Measurements from ENCODE around the gene TNFAIP8L1. TPM values are rescaled to one million over a fixed set of nuclear protein-coding genes. Genes with fewer than 3 reads are reported as not detected.

The TNFAIP8L1 gene
- total RNA-seq, 1 donor from 2014 or later = 60.1 TPM

DNA sequence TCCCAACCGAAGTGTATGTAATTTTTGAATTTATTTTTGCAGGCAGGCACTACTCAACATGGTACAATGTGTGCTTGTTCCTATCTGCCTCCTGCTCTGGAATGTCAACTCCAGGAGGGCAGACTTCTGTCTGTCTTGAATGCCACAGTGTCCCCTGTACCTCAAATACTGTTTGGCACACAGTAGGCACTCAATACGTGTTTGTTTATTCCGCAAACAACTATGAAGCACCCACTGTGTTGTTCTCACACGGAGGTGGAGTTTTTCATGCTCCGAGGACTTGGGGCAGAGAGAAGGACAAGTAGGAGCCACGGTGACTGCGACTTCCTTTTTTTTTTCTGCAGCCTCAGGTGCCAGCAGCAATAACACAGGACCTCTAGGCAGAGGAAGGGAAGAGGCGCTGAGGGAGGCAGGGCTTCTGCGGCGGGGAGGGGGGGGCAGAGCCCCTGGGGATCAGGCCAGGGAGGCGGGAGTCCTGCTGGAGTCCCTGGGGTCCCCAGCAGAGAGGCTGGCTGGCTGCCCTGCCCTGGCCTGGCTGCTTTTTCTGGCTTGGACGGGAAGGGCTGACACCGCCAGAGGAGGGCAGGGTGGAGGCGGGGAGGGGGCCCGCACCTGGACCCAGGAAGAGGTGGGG lies 29.3 kb upstream of the TNFAIP8L1 start:
- H3K27ac Mint-ChIP-seq (ENCODE audit: unreplicated experiment) = no peak overlapping the region
- peaks cover 3% of the 10 kb centered on the region for H3K4me1 Mint-ChIP-seq (ENCODE audit: unreplicated experiment)
- no peaks in the 10 kb centered on the region for H3K27me3 Mint-ChIP-seq (ENCODE audit: unreplicated experiment)
- no peaks in the 10 kb centered on the region for H3K36me3 Mint-ChIP-seq (ENCODE audit: low read depth, unreplicated experiment)
- no peak for DNase-seq (ENCODE audit: low spot score)
- TF ChIP-seq, protein P1, sequence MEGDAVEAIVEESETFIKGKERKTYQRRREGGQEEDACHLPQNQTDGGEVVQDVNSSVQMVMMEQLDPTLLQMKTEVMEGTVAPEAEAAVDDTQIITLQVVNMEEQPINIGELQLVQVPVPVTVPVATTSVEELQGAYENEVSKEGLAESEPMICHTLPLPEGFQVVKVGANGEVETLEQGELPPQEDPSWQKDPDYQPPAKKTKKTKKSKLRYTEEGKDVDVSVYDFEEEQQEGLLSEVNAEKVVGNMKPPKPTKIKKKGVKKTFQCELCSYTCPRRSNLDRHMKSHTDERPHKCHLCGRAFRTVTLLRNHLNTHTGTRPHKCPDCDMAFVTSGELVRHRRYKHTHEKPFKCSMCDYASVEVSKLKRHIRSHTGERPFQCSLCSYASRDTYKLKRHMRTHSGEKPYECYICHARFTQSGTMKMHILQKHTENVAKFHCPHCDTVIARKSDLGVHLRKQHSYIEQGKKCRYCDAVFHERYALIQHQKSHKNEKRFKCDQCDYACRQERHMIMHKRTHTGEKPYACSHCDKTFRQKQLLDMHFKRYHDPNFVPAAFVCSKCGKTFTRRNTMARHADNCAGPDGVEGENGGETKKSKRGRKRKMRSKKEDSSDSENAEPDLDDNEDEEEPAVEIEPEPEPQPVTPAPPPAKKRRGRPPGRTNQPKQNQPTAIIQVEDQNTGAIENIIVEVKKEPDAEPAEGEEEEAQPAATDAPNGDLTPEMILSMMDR (IDR thresholded peaks at IDR 0.05; ENCODE audit: unreplicated experiment) = no peak
- no peaks in the 10 kb centered on the region for H3K9me3 Mint-ChIP-seq (ENCODE audit: unreplicated experiment)
- no peak overlapping the region for H3K4me3 Mint-ChIP-seq (ENCODE audit: unreplicated experiment)

DNA sequence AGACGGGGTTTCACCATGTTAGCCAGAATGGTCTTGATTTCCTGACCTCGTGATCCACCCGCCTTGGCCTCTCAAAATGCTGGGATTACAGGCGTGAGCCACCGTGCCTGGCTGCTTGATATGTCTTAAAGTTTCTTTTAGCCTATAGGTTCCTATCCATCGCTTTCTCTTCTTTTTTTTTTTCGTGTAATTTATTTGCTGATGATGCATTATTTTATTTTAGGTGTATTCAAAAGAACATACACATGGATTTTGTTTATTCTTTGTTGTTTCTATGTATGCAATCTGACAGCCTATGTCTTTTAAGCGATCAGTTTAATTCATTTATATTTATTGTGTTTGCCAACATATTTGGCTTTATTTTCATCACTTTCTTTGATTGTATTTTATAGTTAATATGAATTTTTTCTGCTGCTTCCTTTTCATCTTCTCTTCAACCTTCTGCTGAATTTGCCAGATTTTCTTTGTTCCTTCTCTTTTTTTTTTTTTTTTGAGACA lies 26.0 kb upstream of the TNFAIP8L1 start:
- Mint-ChIP-seq H3K27me3 (ENCODE audit: unreplicated experiment) (peaks cover 5% of the 10 kb centered on the region), H3K9me3 (ENCODE audit: unreplicated experiment) (no peaks in the 10 kb centered on the region), H3K4me3 (ENCODE audit: unreplicated experiment) (no peak overlapping the region), H3K27ac (ENCODE audit: unreplicated experiment) (no peak overlapping the region), H3K4me1 (ENCODE audit: unreplicated experiment) (peaks cover 6% of the 10 kb centered on the region), H3K36me3 (ENCODE audit: low read depth, unreplicated experiment) (no peaks in the 10 kb centered on the region)
- DNase-seq (ENCODE audit: low spot score) = no peak
- TF ChIP-seq, protein P1 (IDR thresholded peaks at IDR 0.05; ENCODE audit: unreplicated experiment) = no peak

- Mint-ChIP-seq H3K36me3 (ENCODE audit: low read depth, unreplicated experiment) (no peaks in the 10 kb centered on the region), H3K9me3 (ENCODE audit: unreplicated experiment) (no peaks in the 10 kb centered on the region), H3K4me3 (ENCODE audit: unreplicated experiment) (no peak overlapping the region), H3K27me3 (ENCODE audit: unreplicated experiment) (peaks cover 5% of the 10 kb centered on the region), H3K4me1 (ENCODE audit: unreplicated experiment) (peaks cover 3% of the 10 kb centered on the region), H3K27ac (ENCODE audit: unreplicated experiment) (no peak overlapping the region)
- TF ChIP-seq, protein P1 (IDR thresholded peaks at IDR 0.05; ENCODE audit: unreplicated experiment) = no peak
- DNase-seq (ENCODE audit: low spot score) = no peak
These were observed 21.3 kb upstream of the TNFAIP8L1 start for GRCh38 chr19:4618019-4618418.

DNA sequence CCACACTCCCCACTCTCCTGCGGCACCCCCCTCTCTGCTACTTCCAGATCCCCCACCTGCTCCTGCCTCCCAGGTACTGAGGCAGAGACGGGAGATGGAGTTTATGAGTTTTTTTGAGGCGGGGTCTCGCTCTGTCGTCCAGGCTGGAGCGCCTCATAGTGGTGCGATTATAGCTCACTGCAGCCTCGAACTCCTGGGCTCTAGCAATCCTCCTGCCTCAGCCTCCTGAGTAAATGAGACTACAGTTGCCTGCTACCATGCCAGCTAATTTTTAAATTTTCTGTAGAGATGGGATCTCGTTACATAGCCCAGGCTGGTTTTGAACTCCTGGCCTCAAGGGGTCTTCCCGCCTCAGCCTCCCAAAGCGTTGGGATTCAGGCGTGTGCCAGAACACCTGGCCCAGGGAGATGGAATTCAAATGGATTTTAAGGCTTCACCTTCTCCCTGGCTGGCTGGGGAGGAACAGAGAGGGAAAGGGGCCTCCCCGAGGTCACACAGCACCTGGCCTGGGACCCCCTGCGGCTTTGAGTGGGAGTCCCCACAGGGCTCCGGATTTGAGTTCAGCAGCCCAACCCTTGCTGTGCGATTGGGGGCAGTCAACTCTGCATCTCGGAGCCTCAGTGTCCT lies 19.5 kb upstream of the TNFAIP8L1 start:
- TF ChIP-seq, protein P1 (IDR thresholded peaks at IDR 0.05; ENCODE audit: unreplicated experiment) = no peak
- Mint-ChIP-seq H3K27ac (ENCODE audit: unreplicated experiment) (no peak overlapping the region), H3K36me3 (ENCODE audit: low read depth, unreplicated experiment) (no peaks in the 10 kb centered on the region), H3K4me3 (ENCODE audit: unreplicated experiment) (no peak overlapping the region), H3K27me3 (ENCODE audit: unreplicated experiment) (peaks cover 5% of the 10 kb centered on the region), H3K4me1 (ENCODE audit: unreplicated experiment) (peaks cover 5% of the 10 kb centered on the region), H3K9me3 (ENCODE audit: unreplicated experiment) (no peaks in the 10 kb centered on the region)
- DNase-seq (ENCODE audit: low spot score) = no peak

DNA sequence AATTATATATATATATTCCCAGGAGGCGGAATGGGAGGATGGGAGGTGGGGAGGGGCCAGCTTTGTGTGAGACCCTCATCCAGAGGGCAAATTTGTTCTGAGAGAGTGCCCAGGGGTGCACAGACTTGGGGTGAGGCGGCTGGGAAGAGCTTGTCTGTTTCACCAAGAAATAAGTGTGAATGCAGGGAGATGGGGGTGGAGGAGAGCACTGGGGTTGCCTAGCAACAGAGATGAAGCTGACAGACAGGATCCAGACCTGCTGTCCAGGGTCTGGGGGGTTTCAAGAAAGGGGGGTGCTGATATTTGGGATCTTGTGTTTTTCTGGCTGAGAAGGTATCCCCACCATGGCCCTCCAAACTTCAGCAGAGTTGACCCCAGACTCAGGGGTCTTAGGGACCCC lies 18.6 kb upstream of the TNFAIP8L1 start:
- DNase-seq (ENCODE audit: low spot score) = no peak
- TF ChIP-seq, protein P1 (IDR thresholded peaks at IDR 0.05; ENCODE audit: unreplicated experiment) = no peak
- no peaks in the 10 kb centered on the region for H3K36me3 Mint-ChIP-seq (ENCODE audit: low read depth, unreplicated experiment)
- no peak overlapping the region for H3K27ac Mint-ChIP-seq (ENCODE audit: unreplicated experiment)
- peaks cover 5% of the 10 kb centered on the region for H3K27me3 Mint-ChIP-seq (ENCODE audit: unreplicated experiment)
- no peak overlapping the region for H3K4me3 Mint-ChIP-seq (ENCODE audit: unreplicated experiment)
- peaks cover 5% of the 10 kb centered on the region for H3K4me1 Mint-ChIP-seq (ENCODE audit: unreplicated experiment)
- no peaks in the 10 kb centered on the region for H3K9me3 Mint-ChIP-seq (ENCODE audit: unreplicated experiment)

Data from endothelial cell (in vitro differentiated cells).